ENCODE results near the gene BCOR.

Gene BCOR

GRCh38 chrX:40077906-40078305 is 19.9 kb downstream of the BCOR start:
- Histone ChIP-seq H3K36me3 (ENCODE audit: insufficient read depth, low read length) (peaks cover 91% of the 10 kb centered on the region), H3K27me3 (ENCODE audit: insufficient read depth, low read length, poor library complexity) (no peaks in the 10 kb centered on the region), H3K9me3 (ENCODE audit: insufficient read depth, low read length, severe bottlenecking) (no peaks in the 10 kb centered on the region), H3K27ac (ENCODE audit: low read length) (no peak overlapping the region), H2AFZ (ENCODE audit: low read depth, low read length) (no peak overlapping the region), H3K4me1 (ENCODE audit: insufficient read depth, low read length) (no peaks in the 10 kb centered on the region), H3K4me3 (ENCODE audit: low read depth in 1 of 2, low read length in 2 of 2) (no peak overlapping the region), H3K4me2 (ENCODE audit: insufficient read depth, low read length) (no peak overlapping the region), H4K20me1 (ENCODE audit: insufficient read depth, low read length) (peaks cover 87% of the 10 kb centered on the region), H3K79me2 (ENCODE audit: insufficient read depth, low read length) (peaks cover 96% of the 10 kb centered on the region), H3K9ac (ENCODE audit: low read depth, low read length) (no peak overlapping the region)
- DNase-seq (no peak), ATAC-seq (ENCODE audit: insufficient read depth, low read depth) (no peak)
- no peak for TF ChIP-seq EZH2 (IDR thresholded peaks at IDR 0.05; ENCODE audit: borderline replicate concordance, low read depth, low read length, severe bottlenecking)
- TF ChIP-seq, protein P1, sequence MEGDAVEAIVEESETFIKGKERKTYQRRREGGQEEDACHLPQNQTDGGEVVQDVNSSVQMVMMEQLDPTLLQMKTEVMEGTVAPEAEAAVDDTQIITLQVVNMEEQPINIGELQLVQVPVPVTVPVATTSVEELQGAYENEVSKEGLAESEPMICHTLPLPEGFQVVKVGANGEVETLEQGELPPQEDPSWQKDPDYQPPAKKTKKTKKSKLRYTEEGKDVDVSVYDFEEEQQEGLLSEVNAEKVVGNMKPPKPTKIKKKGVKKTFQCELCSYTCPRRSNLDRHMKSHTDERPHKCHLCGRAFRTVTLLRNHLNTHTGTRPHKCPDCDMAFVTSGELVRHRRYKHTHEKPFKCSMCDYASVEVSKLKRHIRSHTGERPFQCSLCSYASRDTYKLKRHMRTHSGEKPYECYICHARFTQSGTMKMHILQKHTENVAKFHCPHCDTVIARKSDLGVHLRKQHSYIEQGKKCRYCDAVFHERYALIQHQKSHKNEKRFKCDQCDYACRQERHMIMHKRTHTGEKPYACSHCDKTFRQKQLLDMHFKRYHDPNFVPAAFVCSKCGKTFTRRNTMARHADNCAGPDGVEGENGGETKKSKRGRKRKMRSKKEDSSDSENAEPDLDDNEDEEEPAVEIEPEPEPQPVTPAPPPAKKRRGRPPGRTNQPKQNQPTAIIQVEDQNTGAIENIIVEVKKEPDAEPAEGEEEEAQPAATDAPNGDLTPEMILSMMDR (IDR thresholded peaks at IDR 0.05; ENCODE audit: borderline replicate concordance, extremely low read depth, low read length, poor library complexity, severe bottlenecking): no peak

DNA sequence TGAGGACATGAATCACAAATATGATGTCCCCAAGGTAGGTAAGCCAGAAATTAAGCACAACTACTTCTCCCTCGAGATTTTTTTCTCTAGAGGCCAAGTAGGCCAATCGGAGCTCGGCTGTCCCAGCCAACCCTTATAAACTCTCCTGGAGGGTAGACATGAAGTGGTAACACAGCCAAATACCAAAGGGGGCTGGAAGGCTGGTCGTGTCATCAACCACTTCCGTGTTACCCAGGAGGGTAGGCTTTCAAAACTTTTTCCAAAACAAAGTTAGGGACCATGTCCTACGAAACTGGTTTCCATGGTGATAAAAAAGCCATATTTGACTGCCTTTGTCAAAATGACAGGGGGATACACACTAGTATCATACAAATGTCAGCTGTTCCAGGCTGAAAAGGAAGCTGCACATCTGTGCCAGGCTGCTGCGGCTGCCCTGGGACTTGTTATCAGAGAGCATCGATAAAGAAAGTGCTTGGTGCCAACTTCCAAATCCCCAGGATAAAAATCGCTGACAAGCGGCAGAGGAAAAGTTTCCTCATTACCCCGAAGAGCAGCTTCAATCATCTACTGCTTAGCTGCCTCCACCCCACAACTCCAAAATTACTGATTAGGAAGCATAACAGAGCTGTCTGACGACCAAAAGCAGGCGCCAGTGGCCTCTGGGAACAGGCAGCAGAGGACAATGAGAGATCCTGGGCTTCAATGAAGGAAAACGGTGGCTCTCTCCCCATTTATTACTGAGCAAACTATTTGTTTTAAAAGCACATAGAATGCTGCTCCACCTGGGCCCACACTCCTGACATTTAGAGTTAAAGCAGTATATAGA is 20.8 kb downstream of the BCOR start:
- H3K27ac ChIP-seq (ENCODE audit: low read length): no peak overlapping the region
- peaks cover 87% of the 10 kb centered on the region for H4K20me1 ChIP-seq (ENCODE audit: insufficient read depth, low read length)
- no peaks in the 10 kb centered on the region for H3K27me3 ChIP-seq (ENCODE audit: insufficient read depth, low read length, poor library complexity)
- H3K9me3 ChIP-seq (ENCODE audit: insufficient read depth, low read length, severe bottlenecking): no peaks in the 10 kb centered on the region
- H3K36me3 ChIP-seq (ENCODE audit: insufficient read depth, low read length): peaks cover 93% of the 10 kb centered on the region
- DNase-seq (no peak), ATAC-seq (ENCODE audit: insufficient read depth, low read depth) (no peak)
- H3K79me2 ChIP-seq (ENCODE audit: insufficient read depth, low read length): peaks cover 96% of the 10 kb centered on the region
- H3K4me1 ChIP-seq (ENCODE audit: insufficient read depth, low read length): no peaks in the 10 kb centered on the region
- H3K4me3 ChIP-seq (ENCODE audit: low read depth in 1 of 2, low read length in 2 of 2): no peak overlapping the region
- H2AFZ ChIP-seq (ENCODE audit: low read depth, low read length): no peak overlapping the region
- no peak overlapping the region for H3K4me2 ChIP-seq (ENCODE audit: insufficient read depth, low read length)
- no peak overlapping the region for H3K9ac ChIP-seq (ENCODE audit: low read depth, low read length)
- TF ChIP-seq, protein P1 (IDR thresholded peaks at IDR 0.05; ENCODE audit: borderline replicate concordance, extremely low read depth, low read length, poor library complexity, severe bottlenecking): no peak
- no peak for TF ChIP-seq EZH2 (IDR thresholded peaks at IDR 0.05; ENCODE audit: borderline replicate concordance, low read depth, low read length, severe bottlenecking)

DNA sequence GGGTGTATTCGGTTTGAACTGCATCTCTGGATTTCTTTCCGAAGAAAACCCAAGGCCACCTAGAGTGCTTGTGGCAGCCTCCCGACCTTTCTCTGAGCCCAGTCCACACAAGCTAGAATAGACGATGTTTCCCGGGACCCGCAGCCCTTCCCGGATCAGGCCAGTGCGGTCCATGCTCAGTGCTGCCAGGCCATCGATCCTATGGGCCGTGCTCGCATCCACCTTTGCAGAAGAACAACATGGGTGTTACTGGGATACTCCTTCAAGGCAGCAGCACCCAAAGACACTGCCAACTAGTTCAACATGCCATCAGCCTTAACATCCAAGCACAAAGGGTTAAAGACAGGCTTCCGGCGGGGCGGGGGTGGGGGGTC is 22.8 kb downstream of the BCOR start:
- no peaks in the 10 kb centered on the region for H3K27me3 ChIP-seq (ENCODE audit: insufficient read depth, low read length, poor library complexity)
- H3K4me3 ChIP-seq (ENCODE audit: low read depth in 1 of 2, low read length in 2 of 2): no peak overlapping the region
- no peak overlapping the region for H3K27ac ChIP-seq (ENCODE audit: low read length)
- no peak for DNase-seq
- H3K9ac ChIP-seq (ENCODE audit: low read depth, low read length): no peak overlapping the region
- H3K4me2 ChIP-seq (ENCODE audit: insufficient read depth, low read length): no peak overlapping the region
- no peaks in the 10 kb centered on the region for H3K4me1 ChIP-seq (ENCODE audit: insufficient read depth, low read length)
- no peaks in the 10 kb centered on the region for H3K9me3 ChIP-seq (ENCODE audit: insufficient read depth, low read length, severe bottlenecking)
- ATAC-seq (ENCODE audit: insufficient read depth, low read depth): no peak
- H3K79me2 ChIP-seq (ENCODE audit: insufficient read depth, low read length): peaks cover 97% of the 10 kb centered on the region
- peaks cover 97% of the 10 kb centered on the region for H3K36me3 ChIP-seq (ENCODE audit: insufficient read depth, low read length)
- H4K20me1 ChIP-seq (ENCODE audit: insufficient read depth, low read length): peaks cover 82% of the 10 kb centered on the region
- H2AFZ ChIP-seq (ENCODE audit: low read depth, low read length): no peak overlapping the region
- TF ChIP-seq, protein P1 (IDR thresholded peaks at IDR 0.05; ENCODE audit: borderline replicate concordance, extremely low read depth, low read length, poor library complexity, severe bottlenecking): no peak

Data from DND-41 (cell line).